Measurements from ENCODE around the gene PHYHIPL.

- TF ChIP-seq, protein P1, sequence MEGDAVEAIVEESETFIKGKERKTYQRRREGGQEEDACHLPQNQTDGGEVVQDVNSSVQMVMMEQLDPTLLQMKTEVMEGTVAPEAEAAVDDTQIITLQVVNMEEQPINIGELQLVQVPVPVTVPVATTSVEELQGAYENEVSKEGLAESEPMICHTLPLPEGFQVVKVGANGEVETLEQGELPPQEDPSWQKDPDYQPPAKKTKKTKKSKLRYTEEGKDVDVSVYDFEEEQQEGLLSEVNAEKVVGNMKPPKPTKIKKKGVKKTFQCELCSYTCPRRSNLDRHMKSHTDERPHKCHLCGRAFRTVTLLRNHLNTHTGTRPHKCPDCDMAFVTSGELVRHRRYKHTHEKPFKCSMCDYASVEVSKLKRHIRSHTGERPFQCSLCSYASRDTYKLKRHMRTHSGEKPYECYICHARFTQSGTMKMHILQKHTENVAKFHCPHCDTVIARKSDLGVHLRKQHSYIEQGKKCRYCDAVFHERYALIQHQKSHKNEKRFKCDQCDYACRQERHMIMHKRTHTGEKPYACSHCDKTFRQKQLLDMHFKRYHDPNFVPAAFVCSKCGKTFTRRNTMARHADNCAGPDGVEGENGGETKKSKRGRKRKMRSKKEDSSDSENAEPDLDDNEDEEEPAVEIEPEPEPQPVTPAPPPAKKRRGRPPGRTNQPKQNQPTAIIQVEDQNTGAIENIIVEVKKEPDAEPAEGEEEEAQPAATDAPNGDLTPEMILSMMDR (IDR thresholded peaks at IDR 0.05; ENCODE audit: low read depth, low read length) = no peak
- no peak for TF ChIP-seq EZH2phosphoT487 (IDR thresholded peaks at IDR 0.05; ENCODE audit: low read depth)
Observed at GRCh38 chr10:59236064-59236697, 59.7 kb downstream of the PHYHIPL start.

Data from OCI-LY3 (cell line).